GM18873 (cell line): Measurements from ENCODE around the gene DNHD1.

Experiments used
- ATAC-seq: cut with Tn5 transposase; IDR thresholded peaks from one replicate; pipeline ENCODE4 v1.9.1; 2021; ENCODE audit warnings: mild to moderate bottlenecking, moderate library complexity, moderate number of reproducible peaks; ENCODE audit not compliant: unreplicated experiment, low FRiP score

DNHD1 gene, protein sequence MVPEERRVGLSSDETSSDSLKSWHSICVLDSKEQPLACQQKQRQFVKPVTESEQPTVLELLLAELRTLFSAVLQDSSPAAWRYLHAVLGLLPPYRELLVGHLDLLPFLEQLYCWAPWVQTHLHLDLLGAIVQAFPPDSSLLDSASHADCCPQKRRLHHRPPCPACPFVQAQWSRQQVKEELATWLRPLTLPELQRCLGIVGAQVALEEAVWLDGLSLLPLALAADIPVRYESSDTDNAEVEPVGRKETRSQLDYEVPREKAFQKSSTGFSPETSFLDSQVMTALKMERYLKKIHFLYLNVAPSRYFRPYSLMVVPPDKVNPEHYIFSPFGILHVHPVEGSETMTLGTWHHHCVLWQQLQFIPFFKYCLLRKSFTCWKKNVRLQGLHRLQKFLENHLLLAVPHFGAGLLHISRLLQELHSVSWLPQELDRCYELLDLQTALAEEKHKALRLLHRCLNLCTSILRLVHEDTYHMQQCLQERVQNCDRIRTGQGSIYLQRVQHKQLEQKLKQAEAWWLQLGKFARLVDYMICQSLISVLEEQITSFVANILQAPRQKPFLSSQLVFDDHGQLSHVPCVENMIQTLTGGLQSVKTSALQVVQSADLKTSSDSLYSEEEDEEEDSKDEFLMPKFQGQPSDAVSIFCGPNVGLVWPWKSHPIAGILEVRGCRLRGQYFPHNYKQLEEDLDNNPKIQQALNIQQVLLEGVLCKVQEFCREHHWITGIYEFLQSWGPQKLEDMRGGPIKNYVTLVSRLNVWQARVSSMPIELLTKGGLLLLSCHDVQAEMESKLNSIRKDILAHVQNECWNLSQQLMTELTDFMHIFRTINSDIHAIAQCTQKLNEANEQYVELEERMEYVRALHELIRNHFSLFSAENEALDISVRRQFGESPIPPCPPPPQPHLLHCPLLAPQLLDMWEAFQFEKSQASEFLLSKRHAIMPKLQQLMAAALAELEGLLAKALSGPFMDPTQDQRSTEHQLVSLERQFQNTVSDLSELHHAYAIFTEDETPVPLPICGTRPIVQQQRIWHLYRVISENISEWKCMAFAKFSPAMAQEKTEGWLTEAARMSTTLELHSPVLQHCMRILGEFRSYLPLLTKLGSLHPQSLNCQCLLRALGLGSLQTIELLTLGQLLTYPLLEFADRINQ (N-terminal part only)

GRCh38 chr11:6497069-6497839, at the start of gene DNHD1:
Gene DNHD1 (plus strand): TSS chr11:6497280. CDS start chr11:6498216, 936 bp downstream.
- ATAC-seq, result no peak

DNA sequence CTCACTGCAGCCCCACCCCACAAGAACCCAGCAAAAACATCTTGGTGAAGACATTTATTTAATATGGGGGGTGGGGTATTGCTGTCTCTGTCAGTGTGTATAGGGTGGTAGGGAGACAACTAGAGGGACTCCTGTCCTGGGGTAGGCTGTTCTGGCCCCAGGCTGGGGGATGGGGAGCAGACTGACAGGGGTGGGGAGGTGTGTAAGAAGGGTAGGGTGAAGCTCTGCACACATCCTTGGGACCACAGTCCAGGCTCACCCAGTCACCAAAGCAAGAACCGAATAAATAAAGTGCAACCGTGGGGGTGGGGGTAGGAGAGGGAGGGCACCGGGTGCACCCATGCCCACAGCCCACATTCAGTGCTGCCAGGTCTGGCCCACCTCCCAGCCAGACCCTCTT, 48.5 kb upstream of the DNHD1 start:
- no peak for ATAC-seq

GRCh38 chr11:6452219-6452618, 44.9 kb upstream of the DNHD1 start:
- ATAC-seq, result no peak

DNA sequence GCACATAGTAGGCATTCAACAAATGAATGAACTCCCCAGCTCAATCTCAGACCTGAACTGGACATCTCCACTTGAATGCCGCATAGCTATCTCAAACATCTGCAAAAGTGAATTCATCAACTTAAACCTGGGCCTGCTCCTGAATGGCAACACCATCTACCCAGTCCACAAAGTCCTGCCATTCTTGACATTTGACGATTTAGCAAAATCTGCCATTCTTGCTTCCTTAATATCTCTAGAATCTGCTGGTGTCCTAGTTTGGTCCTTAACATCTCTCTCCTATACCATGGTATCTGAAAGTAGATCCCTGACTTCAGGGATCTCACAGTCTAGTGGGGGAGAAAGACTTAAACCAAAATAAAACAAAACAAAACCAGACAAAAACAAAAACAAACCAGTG, 43.9 kb upstream of the DNHD1 start:
- no peak for ATAC-seq

- ATAC-seq, result no peak
Observed at GRCh38 chr11:6455070-6455469, 42.0 kb upstream of the DNHD1 start.

DNA sequence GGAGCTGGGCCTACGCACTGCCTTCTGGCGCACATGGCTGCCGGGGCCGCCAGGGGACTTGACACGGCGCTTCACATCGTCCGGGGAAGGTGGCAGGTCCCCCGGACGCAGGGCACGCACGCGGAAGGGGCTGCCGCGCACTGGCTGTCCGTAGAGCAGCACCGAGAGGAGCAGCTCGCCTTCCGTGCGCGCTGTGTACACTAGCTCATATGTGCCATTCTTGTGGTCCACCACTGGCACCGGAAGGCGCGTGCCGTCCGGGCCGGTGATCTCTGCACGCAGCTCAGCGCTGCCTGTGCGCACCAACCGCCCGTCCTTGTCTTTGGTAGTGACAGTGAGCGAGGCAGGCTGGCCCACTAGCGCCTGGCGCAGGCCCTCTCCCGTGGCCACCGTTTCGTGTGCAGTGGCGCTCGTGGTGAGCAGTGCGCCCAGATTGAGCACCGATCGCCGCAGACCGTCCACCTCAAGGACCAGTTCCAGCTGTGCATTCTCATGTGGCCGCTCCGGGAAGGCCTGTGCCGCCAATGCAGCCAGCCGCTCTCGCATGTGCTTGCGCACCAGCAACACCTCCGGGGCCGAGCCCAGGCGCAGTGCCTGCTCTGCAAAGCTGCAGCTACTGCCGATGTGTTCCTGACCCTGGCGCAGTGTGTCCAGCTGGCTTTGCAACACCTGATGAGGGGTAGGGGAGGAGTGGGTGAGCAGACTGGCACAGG, 40.6 kb upstream of the DNHD1 start:
- no peak for ATAC-seq

DNA sequence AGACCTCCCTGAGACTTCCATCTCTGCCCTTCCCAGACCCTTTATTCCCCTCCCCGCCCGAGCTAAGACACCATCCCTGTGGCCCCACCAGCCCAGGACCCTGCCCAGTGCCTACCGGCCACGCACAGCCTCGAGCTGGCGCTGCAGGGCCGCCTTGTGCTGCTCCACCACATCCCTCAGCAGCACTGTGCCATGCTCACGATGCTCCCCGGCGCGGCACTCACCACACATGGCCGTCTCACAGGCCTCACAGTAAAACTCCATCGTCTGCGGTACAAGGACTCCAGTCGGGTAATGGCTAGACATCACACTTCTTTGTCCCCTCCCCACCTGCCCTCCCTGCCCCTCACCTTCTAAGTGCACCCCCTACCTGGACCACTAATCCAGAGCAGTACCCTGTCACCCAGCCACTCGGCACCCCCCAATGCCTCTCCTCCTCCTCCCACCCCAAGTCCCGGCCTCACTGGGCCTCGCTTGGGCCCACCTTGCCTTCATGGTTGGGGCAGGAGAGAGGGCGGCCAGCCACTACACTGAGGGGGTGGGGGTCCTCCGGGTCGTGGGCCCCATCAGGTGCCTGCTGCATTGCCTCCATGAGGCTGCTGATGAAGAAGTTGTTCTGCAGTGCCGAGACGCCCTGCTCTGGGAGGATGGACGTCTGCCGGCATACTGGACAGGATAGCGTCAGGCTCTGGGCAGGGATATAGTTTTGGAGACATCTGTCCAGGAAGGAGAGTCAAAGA, 39.3 kb upstream of the DNHD1 start:
- no peak for ATAC-seq

GRCh38 chr11:6458352-6459098, 38.6 kb upstream of the DNHD1 start:
- no peak for ATAC-seq

DNA sequence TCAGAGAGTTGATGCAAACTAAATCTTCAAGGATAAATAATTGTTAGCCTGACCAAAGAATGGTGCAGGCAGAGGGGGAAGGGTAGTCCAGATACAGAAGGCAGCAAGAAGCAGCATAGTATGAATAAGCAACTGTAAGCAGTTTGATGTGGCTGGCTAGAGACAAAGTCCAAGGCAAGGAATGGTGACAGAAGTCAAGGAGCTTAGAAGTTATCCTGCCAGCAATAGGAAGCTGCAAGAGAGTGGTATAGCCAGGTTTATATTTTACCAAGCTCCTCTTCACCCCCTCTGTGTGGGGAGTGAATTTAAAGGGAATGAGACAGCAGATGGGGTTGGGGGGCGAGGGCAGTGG, 38.0 kb upstream of the DNHD1 start:
- ATAC-seq, result no peak

DNA sequence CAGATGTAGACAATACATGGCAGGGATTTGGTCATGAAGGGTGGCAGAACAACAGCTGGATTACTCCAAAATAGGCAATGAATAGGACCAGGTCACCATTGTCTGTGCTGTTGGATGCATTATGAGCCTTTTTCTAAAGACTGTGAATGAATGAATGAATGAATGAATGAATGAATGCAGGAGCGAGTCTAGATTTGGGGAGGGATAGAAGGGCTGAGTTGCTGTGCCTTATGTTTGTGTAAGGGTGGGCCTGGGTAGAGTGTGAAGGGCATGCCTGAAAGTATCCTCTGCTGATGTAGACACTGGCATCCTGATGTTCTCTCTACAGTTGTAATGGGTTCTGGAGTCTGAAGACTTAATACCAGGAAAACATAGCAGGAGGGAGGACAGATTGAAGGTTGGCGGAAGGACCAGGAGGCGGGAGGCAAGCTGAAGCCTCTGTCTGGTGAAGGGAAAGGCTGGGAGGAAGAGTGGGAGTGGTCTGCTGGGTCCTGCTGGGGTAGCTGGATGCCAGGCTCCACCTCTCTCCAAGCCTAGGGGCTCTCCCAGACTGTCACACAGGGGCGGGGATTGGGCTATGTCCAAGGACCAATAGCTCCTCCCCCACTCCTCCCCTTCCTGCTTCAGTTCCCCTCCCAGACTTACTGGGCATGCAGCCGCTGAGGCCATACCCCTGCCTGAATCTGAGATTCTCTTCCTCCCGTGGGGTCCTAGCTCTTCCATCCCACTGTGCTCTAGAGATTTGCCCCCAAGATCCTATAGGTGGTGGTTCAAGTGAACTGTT, 28.2 kb upstream of the DNHD1 start:
- no peak for ATAC-seq

DNA sequence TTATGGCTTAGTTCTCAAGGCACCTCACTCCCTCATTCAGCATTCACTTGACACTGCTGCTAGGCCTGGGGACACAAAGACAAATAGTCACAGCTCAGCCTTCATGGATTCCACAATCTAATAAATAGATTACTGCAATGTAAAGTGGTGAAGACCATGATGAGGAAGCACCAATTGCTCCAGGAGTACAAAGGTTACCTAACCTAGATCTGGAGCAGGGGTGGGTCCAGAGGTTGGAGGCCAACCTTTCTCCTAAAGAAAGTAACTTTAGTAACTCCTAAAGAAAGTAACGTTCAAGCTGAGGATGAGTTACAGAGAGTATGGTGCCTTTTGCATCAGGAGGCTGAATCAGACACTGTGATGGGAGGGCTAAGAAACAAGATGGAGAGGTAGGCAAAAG, 27.5 kb upstream of the DNHD1 start:
- no peak for ATAC-seq

GRCh38 chr11:6472934-6473333, 24.1 kb upstream of the DNHD1 start:
- ATAC-seq, result no peak

DNA sequence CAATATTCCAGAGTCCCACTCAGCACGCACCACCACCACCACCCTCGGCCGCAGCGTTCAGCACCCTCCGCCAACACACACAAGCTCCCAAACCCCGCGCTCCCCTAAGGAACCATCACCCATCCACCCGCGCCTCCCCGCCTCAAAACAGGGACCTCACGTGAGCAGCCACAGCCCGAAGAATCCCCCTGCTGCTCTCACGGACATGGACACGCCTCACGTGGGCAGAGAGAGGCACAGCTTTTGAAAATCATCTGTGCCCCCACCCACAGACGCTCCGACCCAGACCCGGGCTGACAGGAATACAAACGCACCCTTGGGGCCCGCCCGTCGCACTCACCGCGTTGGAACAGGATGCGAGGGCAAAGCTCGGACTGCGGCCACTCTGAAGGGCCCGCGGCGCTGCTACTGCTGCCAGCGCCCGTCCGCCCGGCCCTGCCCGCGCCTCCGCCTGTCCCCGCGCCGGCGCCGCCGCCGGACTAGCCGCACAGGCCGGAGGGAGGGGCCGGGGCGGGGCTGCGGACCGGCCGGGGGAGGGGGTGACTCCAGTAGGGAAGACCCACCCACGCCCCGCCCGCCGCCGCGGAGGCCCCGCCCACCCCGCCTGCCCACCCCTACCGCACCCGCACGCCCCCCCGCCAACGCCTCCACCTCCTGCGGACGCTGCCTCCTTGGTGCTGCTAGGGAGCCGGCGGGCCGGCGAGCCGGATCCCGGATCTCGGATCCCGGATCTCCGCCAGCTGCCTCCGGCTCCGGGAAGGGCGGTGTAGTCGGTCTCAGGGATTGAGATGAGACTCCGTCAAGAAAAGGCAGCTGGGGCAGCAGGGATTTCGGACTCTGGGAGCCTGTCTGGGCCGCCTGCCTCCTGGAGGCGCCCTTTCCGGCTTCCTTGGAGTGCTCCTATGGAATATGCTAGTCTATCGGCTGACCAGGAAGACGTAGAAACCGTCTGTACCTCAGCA, 23.3 kb upstream of the DNHD1 start, which contains the start of gene TRIM3:
TSS of gene TRIM3 (minus strand) at position 491 of the 962 bp plus-strand sequence. CDS start 8,246 bp downstream, outside the sequence.
- ATAC-seq, result no peak

GRCh38 chr11:6474413-6474792, 22.7 kb upstream of the DNHD1 start:
- ATAC-seq, result no peak

GRCh38 chr11:6474806-6475500, 22.1 kb upstream of the DNHD1 start:
- no peak for ATAC-seq

- no peak for ATAC-seq
Observed at GRCh38 chr11:6475936-6476335, 21.1 kb upstream of the DNHD1 start.
